Thyroid gland (tissue), 4 donors: ENCODE results near the gene MUSTN1.

Experiments used
- POLR2A ChIP-seq, 2 donors: fragments of 450-650 bp; IDR thresholded peaks; one replicate each; pipeline ENCODE4 v1.6.1; 2017; ENCODE audit warnings: antibody characterized with exemption in 2 of 2, mild to moderate bottlenecking in 2 of 2, moderate library complexity in 1 of 2
- TF ChIP-seq, protein P1 (sequence below), 6 experiments: fragments of 200-600 bp in 3 of 6; fragments of 450-650 bp in 3 of 6; sonication (generic) in 3 of 6; IDR thresholded peaks; one replicate each; pipeline ENCODE4 v1.5.1; 2016 to 2019; ENCODE audit warnings: antibody characterized with exemption in 6 of 6, mild to moderate bottlenecking in 2 of 6, inconsistent platforms in 1 of 6, moderate library complexity in 1 of 6

DNA sequence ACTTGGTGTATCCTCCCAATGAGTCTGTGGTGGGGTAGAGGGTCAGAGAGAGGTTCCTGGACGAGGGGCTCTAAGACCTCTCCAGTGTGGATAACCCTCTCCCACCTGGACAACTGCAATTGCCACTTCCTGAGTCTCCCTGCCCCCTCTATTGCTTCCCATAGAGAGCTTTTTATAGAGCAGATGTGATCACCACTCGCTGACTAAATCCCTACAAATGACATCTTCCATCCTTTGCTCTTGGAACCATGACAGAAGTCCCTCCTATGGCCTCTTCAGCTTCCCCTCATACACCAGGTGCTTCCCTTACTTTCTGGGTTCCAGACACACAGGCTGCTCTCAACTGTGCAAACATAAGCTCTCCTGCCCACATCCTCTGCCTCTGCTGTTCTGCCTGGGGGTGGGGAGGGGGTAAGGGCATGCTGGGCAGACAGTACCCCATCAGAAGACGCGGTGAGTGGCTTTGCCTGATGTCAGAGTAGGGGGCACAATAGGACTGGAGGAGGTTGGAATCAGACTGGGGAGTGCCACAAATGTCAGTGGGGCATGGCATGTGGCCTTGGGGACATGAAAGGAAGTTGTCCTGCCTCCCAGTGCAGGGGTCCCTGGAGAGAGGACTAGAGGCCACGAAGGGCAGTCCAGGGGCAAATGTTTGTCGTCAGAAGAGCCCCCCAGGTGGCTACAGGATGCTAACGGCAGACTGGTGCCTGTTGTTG, 25.0 kb downstream of the MUSTN1 start:
- TF ChIP-seq, protein P1, sequence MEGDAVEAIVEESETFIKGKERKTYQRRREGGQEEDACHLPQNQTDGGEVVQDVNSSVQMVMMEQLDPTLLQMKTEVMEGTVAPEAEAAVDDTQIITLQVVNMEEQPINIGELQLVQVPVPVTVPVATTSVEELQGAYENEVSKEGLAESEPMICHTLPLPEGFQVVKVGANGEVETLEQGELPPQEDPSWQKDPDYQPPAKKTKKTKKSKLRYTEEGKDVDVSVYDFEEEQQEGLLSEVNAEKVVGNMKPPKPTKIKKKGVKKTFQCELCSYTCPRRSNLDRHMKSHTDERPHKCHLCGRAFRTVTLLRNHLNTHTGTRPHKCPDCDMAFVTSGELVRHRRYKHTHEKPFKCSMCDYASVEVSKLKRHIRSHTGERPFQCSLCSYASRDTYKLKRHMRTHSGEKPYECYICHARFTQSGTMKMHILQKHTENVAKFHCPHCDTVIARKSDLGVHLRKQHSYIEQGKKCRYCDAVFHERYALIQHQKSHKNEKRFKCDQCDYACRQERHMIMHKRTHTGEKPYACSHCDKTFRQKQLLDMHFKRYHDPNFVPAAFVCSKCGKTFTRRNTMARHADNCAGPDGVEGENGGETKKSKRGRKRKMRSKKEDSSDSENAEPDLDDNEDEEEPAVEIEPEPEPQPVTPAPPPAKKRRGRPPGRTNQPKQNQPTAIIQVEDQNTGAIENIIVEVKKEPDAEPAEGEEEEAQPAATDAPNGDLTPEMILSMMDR (IDR thresholded peaks at IDR 0.05), result no peak
- no peak for TF ChIP-seq POLR2A (IDR thresholded peaks at IDR 0.05)
